Measurements from ENCODE around the gene MACC1. TPM values are rescaled to one million over a fixed set of nuclear protein-coding genes. Genes with fewer than 3 reads are reported as not detected.
A peak's percentile ranks its signal among the peaks of the same experiment; 100 is the strongest.

MACC1 gene
- total and polyA plus RNA-seq, 9 of the 15 experiments (the other 6 are each of a cell fraction or from before 2014, with no cell fraction given): 5.9 to 30.2 (median 10.4) TPM

DNA sequence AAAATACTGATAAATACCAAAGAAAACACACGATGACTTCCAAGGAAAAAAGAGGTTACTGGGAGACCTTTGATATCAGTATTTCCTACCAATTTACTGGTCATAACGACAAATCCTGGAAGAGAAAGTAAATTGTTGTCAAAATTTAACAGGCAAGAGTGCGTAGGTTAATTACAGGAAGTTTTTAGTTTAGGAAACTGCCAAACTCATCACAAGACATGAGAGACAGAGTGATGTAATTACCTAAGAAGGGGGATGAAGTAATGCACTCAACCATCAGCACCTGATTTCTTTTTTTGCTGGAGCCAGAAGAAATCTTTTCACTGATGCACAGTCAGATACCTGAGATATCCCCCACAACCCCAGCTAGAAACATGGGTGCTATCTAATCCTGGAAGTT is 16.8 kb downstream of the MACC1 start (continued):
- TF ChIP-seq ZNF121 (CRISPR knock-in tag; conservative IDR thresholded peaks at IDR 0.05): no peak
- no peak for TF ChIP-seq KDM4B (IDR thresholded peaks at IDR 0.05; ENCODE audit: borderline replicate concordance in 2 of 2, low read depth in 1 of 2)
- TF ChIP-seq KDM2B (CRISPR knock-in tag; IDR thresholded peaks at IDR 0.05): no peak
- no peak for TF ChIP-seq ARNT (IDR thresholded peaks at IDR 0.05)
- TF ChIP-seq, protein P1, sequence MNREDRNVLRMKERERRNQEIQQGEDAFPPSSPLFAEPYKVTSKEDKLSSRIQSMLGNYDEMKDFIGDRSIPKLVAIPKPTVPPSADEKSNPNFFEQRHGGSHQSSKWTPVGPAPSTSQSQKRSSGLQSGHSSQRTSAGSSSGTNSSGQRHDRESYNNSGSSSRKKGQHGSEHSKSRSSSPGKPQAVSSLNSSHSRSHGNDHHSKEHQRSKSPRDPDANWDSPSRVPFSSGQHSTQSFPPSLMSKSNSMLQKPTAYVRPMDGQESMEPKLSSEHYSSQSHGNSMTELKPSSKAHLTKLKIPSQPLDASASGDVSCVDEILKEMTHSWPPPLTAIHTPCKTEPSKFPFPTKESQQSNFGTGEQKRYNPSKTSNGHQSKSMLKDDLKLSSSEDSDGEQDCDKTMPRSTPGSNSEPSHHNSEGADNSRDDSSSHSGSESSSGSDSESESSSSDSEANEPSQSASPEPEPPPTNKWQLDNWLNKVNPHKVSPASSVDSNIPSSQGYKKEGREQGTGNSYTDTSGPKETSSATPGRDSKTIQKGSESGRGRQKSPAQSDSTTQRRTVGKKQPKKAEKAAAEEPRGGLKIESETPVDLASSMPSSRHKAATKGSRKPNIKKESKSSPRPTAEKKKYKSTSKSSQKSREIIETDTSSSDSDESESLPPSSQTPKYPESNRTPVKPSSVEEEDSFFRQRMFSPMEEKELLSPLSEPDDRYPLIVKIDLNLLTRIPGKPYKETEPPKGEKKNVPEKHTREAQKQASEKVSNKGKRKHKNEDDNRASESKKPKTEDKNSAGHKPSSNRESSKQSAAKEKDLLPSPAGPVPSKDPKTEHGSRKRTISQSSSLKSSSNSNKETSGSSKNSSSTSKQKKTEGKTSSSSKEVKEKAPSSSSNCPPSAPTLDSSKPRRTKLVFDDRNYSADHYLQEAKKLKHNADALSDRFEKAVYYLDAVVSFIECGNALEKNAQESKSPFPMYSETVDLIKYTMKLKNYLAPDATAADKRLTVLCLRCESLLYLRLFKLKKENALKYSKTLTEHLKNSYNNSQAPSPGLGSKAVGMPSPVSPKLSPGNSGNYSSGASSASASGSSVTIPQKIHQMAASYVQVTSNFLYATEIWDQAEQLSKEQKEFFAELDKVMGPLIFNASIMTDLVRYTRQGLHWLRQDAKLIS (CRISPR knock-in tag; IDR thresholded peaks at IDR 0.05): no peak
- TF ChIP-seq ZNF445 (CRISPR knock-in tag; IDR thresholded peaks at IDR 0.05; ENCODE audit: low read depth): no peak
- no peak for TF ChIP-seq KDM1A (IDR thresholded peaks at IDR 0.05)
- TF ChIP-seq ETV1 (tag; conservative IDR thresholded peaks at IDR 0.05; ENCODE audit: low read depth): peak; percentile 64
- TF ChIP-seq MEF2A (IDR thresholded peaks at IDR 0.05; ENCODE audit: control insufficient read depth, low read depth, low read length): peak; percentile 79; the same call in 1 of the 2 replicates
- TF ChIP-seq, protein P2, sequence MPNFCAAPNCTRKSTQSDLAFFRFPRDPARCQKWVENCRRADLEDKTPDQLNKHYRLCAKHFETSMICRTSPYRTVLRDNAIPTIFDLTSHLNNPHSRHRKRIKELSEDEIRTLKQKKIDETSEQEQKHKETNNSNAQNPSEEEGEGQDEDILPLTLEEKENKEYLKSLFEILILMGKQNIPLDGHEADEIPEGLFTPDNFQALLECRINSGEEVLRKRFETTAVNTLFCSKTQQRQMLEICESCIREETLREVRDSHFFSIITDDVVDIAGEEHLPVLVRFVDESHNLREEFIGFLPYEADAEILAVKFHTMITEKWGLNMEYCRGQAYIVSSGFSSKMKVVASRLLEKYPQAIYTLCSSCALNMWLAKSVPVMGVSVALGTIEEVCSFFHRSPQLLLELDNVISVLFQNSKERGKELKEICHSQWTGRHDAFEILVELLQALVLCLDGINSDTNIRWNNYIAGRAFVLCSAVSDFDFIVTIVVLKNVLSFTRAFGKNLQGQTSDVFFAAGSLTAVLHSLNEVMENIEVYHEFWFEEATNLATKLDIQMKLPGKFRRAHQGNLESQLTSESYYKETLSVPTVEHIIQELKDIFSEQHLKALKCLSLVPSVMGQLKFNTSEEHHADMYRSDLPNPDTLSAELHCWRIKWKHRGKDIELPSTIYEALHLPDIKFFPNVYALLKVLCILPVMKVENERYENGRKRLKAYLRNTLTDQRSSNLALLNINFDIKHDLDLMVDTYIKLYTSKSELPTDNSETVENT (CRISPR knock-in tag; IDR thresholded peaks at IDR 0.05): no peak
- TF ChIP-seq, protein P3, sequence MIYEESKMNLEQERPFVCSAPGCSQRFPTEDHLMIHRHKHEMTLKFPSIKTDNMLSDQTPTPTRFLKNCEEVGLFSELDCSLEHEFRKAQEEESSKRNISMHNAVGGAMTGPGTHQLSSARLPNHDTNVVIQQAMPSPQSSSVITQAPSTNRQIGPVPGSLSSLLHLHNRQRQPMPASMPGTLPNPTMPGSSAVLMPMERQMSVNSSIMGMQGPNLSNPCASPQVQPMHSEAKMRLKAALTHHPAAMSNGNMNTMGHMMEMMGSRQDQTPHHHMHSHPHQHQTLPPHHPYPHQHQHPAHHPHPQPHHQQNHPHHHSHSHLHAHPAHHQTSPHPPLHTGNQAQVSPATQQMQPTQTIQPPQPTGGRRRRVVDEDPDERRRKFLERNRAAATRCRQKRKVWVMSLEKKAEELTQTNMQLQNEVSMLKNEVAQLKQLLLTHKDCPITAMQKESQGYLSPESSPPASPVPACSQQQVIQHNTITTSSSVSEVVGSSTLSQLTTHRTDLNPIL (CRISPR knock-in tag; IDR thresholded peaks at IDR 0.05): no peak
- TF ChIP-seq, protein P4, sequence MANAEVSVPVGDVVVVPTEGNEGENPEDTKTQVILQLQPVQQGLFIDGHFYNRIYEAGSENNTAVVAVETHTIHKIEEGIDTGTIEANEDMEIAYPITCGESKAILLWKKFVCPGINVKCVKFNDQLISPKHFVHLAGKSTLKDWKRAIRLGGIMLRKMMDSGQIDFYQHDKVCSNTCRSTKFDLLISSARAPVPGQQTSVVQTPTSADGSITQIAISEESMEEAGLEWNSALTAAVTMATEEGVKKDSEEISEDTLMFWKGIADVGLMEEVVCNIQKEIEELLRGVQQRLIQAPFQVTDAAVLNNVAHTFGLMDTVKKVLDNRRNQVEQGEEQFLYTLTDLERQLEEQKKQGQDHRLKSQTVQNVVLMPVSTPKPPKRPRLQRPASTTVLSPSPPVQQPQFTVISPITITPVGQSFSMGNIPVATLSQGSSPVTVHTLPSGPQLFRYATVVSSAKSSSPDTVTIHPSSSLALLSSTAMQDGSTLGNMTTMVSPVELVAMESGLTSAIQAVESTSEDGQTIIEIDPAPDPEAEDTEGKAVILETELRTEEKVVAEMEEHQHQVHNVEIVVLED (CRISPR knock-in tag; IDR thresholded peaks at IDR 0.05): no peak
- TF ChIP-seq ZNF41 (CRISPR knock-in tag; conservative IDR thresholded peaks at IDR 0.05): no peak
- TF ChIP-seq, protein P5, sequence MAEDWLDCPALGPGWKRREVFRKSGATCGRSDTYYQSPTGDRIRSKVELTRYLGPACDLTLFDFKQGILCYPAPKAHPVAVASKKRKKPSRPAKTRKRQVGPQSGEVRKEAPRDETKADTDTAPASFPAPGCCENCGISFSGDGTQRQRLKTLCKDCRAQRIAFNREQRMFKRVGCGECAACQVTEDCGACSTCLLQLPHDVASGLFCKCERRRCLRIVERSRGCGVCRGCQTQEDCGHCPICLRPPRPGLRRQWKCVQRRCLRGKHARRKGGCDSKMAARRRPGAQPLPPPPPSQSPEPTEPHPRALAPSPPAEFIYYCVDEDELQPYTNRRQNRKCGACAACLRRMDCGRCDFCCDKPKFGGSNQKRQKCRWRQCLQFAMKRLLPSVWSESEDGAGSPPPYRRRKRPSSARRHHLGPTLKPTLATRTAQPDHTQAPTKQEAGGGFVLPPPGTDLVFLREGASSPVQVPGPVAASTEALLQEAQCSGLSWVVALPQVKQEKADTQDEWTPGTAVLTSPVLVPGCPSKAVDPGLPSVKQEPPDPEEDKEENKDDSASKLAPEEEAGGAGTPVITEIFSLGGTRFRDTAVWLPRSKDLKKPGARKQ (CRISPR knock-in tag; IDR thresholded peaks at IDR 0.05): no peak
- TF ChIP-seq HDAC8 (tag; IDR thresholded peaks at IDR 0.05): no peak
- no peak for TF ChIP-seq SRF (CRISPR knock-in tag; IDR thresholded peaks at IDR 0.05)
- TF ChIP-seq RUNX1 (IDR thresholded peaks at IDR 0.05; ENCODE audit: low read depth): no peak
- TF ChIP-seq ATF7 (IDR thresholded peaks at IDR 0.05): peak; percentile 65; the same call in 1 of the 2 replicates
